HFFc6 (cell line): ENCODE measurements around the gene BAZ2B. TPM values are rescaled to one million over a fixed set of nuclear protein-coding genes. Genes with fewer than 3 reads are reported as not detected.

Experiments
- DNase-seq: peaks from one replicate; pipeline ENCODE4 v3.0.0-alpha.2; 2018
- H3K27ac Mint-ChIP-seq: 2 replicates; pipeline ENCODE4 v1.8.0; 2020; ENCODE audit warnings: mild to moderate bottlenecking, mixed read lengths
- H3K27me3 Mint-ChIP-seq: 2 replicates; pipeline ENCODE4 v1.8.0; 2021; ENCODE audit warnings: mild to moderate bottlenecking, moderate library complexity, mixed read lengths; ENCODE audit not compliant: insufficient read depth
- H3K36me3 Mint-ChIP-seq: 2 replicates; pipeline ENCODE4 v1.8.0; 2021; ENCODE audit warnings: low read depth, mixed read lengths
- H3K4me1 Mint-ChIP-seq: 2 replicates; pipeline ENCODE4 v1.8.0; 2020; ENCODE audit warnings: low read depth, mixed read lengths
- H3K4me3 Mint-ChIP-seq: 2 replicates; pipeline ENCODE4 v1.8.0; 2020; ENCODE audit warnings: mild to moderate bottlenecking, moderate library complexity, mixed read lengths
- H3K9me3 Mint-ChIP-seq: 2 replicates; pipeline ENCODE4 v1.8.0; 2020; ENCODE audit warnings: mild to moderate bottlenecking, mixed read lengths
- total RNA-seq, 6 experiments: library from RNA; stranded (reverse); fragmentation: NEBNext Ultra II Directional; extraction: Animal tissue kit (Norgen Biotek cat#: 25700); gene quantifications; 2 replicates in 1 of 6; 3 replicates in 5 of 6; pipeline ENCODE4 v1.2.3, GENCODE V29; 2021
- TF ChIP-seq, protein P1 (sequence below): fragments of 200-600 bp; sonication (generic); IDR thresholded peaks from 2 replicates; pipeline ENCODE4 v1.5.0; 2021; ENCODE audit warnings: antibody characterized with exemption, mild to moderate bottlenecking

The BAZ2B gene
- total RNA-seq, 6 experiments from 2014 or later: 18.6 to 23.7 (median 19.2) TPM

DNA sequence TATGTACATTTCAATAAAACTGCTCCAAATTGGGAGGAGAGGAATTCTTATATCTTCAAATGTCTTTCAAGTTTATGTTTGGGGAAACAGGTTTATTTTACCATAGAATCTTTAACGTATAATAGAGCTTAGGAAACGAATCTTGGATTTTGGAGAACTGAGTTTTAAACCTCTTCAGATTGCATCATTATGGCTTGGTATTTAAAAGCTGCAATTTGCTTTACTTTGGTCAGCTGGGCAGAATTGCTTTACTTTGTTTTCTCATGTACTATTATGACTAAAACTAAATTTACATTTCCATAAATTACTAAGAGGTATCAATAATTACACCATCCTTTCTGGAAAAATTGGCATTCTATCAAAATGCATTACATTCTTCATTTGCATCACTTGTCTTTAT lies 54.6 kb downstream of the BAZ2B start:
- H3K36me3 Mint-ChIP-seq: 0 out of 2 replicates have a peak, but pooled peaks cover 4% of the 10 kb centered on the region
- no peaks in the 10 kb centered on the region for H3K9me3 Mint-ChIP-seq
- H3K4me3 Mint-ChIP-seq: no peak overlapping the region
- DNase-seq: no peak
- peaks cover 17% of the 10 kb centered on the region for H3K4me1 Mint-ChIP-seq
- TF ChIP-seq, protein P1, sequence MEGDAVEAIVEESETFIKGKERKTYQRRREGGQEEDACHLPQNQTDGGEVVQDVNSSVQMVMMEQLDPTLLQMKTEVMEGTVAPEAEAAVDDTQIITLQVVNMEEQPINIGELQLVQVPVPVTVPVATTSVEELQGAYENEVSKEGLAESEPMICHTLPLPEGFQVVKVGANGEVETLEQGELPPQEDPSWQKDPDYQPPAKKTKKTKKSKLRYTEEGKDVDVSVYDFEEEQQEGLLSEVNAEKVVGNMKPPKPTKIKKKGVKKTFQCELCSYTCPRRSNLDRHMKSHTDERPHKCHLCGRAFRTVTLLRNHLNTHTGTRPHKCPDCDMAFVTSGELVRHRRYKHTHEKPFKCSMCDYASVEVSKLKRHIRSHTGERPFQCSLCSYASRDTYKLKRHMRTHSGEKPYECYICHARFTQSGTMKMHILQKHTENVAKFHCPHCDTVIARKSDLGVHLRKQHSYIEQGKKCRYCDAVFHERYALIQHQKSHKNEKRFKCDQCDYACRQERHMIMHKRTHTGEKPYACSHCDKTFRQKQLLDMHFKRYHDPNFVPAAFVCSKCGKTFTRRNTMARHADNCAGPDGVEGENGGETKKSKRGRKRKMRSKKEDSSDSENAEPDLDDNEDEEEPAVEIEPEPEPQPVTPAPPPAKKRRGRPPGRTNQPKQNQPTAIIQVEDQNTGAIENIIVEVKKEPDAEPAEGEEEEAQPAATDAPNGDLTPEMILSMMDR: no peak
- H3K27ac Mint-ChIP-seq: no peak overlapping the region
- peaks cover 1% of the 10 kb centered on the region; the same call in 1 of the 2 replicates for H3K27me3 Mint-ChIP-seq

DNA sequence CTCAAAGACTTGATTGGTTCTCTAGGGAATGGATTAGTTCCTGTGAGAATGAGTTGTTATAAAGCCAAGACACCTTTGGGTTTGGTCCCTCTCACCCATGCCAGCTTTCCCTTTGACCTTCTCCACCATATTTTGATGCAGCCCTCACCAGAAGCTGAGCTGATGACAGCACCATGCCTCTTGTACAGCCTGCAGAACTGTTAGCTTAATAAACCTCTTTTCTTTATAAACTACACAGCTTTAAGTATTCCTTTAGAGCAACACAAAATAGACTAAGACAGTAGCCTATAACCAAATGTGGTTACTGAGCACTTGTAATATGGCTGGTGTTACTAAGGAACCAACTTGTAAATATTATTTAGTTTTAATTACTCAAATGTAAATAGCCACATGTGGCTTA lies 55.1 kb downstream of the BAZ2B start:
- TF ChIP-seq, protein P1: no peak
- Mint-ChIP-seq H3K36me3 (0 out of 2 replicates have a peak, but pooled peaks cover 4% of the 10 kb centered on the region), H3K27ac (no peak overlapping the region), H3K4me1 (peaks cover 17% of the 10 kb centered on the region), H3K27me3 (peaks cover 1% of the 10 kb centered on the region; the same call in 1 of the 2 replicates), H3K4me3 (no peak overlapping the region), H3K9me3 (no peaks in the 10 kb centered on the region)
- DNase-seq: no peak

DNA sequence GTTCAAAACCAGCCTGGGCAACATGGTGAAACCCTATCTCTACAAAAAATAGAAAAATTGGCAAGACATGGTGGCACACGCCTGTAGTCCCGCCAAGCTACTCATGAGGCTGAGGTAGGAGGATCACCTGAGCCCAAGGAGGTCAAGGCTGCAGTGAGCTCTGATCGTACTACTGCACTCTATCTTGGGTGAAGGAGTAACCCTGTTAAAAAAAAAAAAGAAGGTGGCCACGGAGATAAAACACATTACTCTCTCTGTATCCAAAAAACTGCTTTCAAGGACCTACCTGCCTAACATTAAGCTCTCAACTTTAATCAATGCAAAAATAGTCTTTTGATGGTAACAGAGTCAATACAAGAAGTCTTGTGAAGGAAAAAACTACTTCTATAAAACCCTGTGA lies 57.3 kb downstream of the BAZ2B start:
- peaks cover 9% of the 10 kb centered on the region for H3K4me1 Mint-ChIP-seq
- no peak for DNase-seq
- no peak overlapping the region for H3K4me3 Mint-ChIP-seq
- TF ChIP-seq, protein P1: no peak
- H3K27ac Mint-ChIP-seq: no peak overlapping the region
- H3K36me3 Mint-ChIP-seq: no peaks in the 10 kb centered on the region
- H3K9me3 Mint-ChIP-seq: no peaks in the 10 kb centered on the region
- peaks cover 1% of the 10 kb centered on the region; the same call in 1 of the 2 replicates for H3K27me3 Mint-ChIP-seq

DNA sequence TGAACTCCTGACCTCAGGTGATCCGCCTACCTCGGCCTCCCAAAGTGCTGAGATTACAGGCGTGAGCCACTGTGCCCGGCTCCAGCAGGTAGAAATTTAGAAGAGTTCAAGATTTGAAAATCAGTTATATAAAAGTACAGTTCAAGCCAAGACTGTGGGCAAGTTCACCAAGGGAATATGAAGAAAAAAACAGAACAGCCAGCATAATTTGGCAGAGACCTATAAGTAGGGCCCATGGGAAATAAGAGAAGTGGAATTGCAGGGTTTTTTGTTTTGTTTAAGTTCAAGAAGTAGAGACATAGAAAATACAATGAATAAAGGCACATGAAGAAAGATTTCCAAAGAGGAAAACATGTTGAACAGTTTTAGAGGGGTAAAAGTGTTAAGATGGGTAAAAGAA lies 57.9 kb downstream of the BAZ2B start:
- Mint-ChIP-seq H3K27ac (no peak overlapping the region), H3K27me3 (peaks cover 1% of the 10 kb centered on the region; the same call in 1 of the 2 replicates), H3K4me1 (peaks cover 9% of the 10 kb centered on the region; the same call in 1 of the 2 replicates), H3K9me3 (no peaks in the 10 kb centered on the region), H3K36me3 (no peaks in the 10 kb centered on the region), H3K4me3 (no peak overlapping the region)
- no peak for DNase-seq
- TF ChIP-seq, protein P1: no peak

DNA sequence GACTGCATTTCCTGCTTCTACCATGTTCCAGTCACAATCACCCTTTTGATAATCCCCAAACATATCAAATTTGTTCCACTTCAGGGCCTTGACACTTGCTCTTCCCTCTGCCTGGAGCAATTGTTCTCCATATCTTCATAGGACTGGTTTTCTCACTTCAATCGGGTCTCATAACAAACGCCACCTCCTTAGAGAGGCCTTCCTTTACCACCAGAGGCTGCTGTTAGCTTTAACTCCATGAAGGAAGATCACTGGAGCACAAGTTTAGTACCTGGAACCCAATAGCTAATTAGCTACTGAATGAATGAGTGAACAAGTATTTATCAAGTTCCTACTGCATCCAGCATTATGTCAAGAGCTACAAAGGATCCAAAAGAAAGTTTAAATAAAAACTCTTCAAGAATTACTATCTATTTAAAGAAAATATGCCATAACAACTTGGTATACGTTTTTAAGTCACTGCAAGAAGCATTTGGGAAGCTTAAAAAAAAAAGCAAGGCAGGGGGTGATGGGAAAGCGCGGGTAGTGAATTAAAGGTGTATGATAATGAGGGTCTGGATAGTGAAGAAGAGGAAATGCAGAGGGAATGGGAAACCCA lies 58.8 kb downstream of the BAZ2B start:
- TF ChIP-seq, protein P1: peak; percentile 55; the same call in 1 of the 2 replicates
- Mint-ChIP-seq H3K9me3 (no peaks in the 10 kb centered on the region), H3K4me1 (peaks cover 6% of the 10 kb centered on the region; the same call in 1 of the 2 replicates), H3K4me3 (no peak overlapping the region), H3K36me3 (no peaks in the 10 kb centered on the region), H3K27ac (no peak overlapping the region), H3K27me3 (peaks cover 1% of the 10 kb centered on the region; the same call in 1 of the 2 replicates)
- DNase-seq: peak; percentile 4
